Kidney glomerular epithelial cell (primary cell): ENCODE results near the gene MAD2L1.

Source experiments
- DNase-seq: peaks from one replicate; lab custom pipeline; 2025; lab: John Stamatoyannopoulos, UW

The MAD2L1 gene

DNA sequence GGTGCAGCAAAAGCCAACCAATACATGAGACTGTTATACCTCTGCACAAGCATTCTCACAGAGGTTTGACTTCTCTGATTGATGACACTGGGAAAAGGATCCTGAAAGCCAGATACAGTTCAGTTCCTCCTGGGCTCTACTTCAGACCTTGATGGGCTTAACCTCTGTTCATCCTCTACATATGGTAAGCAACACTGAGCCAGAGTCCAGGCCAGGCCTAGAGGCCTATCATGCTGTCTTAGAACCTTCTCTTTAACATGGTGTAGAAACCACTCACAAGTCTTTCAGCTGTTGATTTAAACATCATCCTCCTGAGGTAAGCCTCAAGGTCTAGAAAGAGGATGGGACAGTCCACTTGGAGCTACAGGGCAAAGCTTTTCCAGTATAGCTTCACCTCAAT lies 9.2 kb downstream of the MAD2L1 start:
- no peak for DNase-seq

DNA sequence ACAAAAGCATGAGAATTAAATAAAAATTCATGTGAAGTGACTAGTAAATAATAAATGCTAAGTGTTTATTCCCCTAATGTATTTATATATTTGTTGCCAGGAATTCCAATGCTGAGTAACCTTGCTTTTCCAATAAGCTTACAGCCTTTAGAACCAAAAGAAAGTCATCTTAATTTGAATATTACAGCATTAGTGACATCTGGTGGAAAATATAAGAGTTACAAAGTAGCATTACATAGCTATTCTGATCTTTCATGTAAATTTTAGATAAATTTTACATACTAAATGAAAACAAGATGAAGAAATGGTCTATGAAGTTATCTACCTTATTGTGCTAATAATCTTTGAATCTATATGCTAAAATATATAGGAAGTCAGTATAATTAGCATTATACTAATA lies 10.4 kb downstream of the MAD2L1 start:
- peak; percentile 9 for DNase-seq

DNA sequence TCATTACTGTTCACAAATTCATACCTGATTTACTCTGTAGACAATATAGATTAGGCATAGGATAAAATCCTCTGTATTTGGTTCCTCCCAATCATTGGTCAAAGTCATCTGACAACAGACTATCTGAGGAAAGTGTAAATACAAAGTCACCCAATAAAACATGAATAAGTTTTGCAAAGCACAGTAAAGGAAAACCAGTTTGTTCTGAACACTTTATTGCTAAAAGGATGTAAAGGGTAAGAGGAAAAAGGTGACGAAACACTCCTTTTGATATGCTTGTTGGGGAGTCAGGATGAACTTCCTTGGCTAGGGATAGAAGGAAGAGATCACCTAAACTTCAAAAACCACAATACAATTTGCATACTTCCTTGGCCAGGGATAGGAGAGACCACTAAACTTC lies 10.9 kb downstream of the MAD2L1 start:
- no peak for DNase-seq

DNA sequence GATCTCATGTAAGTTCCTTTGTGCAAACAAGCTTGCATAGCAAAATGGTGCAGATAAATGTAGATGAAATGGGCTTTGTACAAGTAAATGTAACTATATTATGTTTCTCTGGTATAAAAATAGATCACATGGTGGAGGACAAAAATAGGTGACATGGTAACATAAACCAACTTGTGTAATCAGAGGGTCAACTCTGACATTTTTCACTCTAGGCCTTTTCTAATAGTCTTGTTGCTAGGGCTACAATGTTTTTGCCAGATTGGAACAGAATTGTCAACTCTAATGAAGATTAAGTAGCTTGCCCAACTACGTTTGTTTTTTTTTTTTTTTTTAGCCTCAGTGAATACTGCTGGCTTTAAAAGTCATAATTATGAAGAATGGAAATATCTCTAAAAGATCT lies 11.5 kb downstream of the MAD2L1 start:
- DNase-seq: no peak

DNA sequence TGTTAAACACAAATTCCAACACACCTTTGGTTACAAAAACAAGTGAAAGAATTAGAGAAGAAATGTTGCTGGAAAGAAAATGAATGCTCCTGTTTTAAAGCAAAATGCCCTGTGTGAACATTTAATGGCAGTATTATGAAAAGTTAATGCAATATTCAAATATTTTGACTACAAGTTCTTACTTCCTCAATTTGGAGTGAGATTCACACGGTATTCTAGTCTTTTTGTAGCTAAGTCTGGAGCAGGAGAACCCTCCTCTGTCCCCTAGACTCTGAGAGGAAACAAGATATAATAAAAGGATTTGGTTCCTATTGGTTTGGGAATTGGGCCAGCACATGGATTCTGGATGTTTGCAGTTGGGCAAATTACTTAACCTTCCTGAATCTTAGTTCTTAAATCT lies 12.7 kb downstream of the MAD2L1 start:
- no peak for DNase-seq

DNA sequence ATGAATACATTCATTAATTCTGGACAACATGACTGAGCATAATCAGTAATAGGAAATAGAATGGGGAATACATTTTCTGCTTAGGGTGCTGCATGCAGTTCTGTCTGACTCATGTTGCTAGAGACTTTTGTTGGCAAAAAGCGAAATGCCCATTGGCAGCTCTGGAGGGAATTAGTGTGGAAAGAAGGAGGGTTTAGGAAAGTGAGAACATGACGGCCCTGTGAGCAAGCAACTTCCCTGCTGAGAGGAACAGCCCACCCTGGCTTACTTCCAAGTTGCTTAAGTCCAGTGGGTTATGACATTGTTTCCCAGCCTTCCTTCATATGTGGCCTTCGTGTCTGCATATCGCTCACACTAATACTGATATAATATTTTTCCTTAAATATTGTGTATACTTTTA lies 13.8 kb downstream of the MAD2L1 start:
- DNase-seq: no peak

DNA sequence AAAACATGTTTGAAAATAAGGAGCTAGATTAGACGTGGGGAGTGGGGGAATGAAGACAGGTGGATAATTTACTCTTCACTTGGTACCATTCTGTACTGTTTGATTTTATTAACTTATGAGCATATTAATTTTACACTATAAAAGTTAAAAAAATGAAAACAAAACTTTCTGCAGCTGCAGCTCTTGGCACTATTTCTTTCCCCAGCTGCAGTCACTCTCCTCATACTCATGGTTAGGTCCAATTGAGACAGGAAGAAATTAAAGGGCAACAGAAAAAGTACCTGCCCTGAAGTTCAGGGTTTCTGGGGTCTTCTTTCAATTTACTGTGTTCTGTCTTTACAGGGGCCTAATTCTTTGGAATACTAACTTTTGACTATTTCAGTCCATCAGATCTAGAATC lies 15.4 kb downstream of the MAD2L1 start:
- DNase-seq: no peak

DNA sequence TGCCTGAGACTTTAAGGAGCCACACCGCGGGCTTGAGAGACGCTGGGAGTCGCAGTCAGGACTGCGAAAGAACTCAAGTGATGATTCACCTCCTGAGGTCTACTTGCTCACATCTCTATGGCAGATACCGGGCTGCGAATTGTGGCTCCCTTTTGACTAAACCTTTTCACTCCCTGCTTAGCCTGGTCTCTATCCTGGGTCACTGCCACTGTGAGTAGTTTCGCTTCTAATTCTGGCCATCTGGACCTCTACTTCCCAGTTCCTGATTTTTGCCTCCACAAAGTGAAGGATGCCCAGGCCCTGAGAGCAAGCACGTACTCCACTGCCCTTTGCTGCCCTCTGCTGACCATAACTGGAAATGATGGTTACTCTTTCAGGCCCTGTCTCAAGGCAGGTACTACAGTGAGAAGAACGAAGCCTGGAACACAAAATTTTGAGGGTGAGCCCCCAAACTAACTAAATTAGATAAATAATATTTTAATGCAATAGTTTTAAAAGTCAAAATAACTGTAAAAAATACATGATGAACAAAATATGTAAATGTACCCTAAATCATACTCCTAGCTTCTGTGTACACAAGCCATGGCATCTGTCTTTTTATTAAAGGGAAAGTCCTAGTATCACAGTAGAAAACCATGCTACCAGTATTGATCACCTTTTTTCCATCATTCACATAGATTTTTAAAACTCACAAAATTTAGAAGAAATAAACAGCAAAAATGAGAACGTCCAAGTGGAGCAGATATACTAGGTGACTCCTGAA lies 16.7 kb downstream of the MAD2L1 start:
- DNase-seq: peak; percentile 75

DNA sequence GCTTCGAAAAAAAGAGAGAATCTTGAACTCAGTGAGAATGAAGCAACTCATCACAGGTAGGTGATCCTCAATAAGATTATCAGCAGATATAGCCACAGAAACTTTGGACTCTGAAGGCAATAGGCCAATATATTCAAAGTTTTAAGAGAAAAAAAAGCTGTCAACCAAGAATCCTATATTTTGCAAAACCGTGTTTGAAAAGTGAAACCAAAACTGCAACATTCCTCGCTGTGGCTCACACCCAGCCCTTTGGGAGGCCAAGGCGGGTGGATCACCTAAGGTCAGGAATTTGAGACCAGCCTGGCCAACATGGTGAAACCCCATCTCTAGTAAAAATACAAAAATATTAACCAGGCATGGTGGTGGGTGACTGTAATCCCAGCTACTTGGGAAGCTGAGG lies 22.8 kb downstream of the MAD2L1 start:
- DNase-seq: no peak

DNA sequence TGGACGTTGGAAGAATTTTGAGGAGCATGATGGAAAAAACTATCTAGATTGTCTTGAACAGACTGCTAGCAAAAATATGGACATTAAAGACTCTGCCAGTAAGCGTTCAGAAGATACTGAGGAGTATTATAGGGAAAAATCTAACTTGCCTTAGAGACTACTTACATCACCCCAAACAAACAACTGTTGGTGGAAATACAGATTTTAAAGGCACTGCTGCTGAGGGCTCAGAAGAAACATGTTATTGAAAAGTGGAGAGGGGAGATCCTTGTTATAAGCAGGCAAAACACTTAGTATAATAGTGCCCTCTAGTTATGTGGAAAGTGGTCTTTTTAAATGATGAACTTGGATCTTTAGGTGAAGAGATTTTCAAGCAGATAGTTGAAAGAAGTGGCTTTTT lies 29.2 kb downstream of the MAD2L1 start:
- no peak for DNase-seq

DNA sequence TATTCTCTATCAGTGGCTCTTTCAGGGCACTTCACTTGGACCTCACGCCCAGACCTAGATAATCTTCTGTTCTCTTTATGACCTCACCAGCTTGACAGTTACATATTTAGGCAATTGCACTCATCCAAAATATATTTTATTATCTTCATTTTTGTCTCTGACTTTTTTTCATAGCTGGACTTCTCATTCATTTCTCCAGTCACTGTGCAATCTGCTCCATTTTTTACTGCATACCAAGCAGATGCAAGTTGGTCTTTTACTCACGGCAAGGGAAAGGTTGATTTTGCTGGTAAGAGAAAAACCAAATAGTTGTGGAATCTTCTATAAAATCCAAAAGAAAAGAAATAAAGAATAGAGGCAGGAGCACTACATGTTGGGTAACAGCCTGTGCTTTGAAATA lies 31.7 kb downstream of the MAD2L1 start:
- DNase-seq: no peak

DNA sequence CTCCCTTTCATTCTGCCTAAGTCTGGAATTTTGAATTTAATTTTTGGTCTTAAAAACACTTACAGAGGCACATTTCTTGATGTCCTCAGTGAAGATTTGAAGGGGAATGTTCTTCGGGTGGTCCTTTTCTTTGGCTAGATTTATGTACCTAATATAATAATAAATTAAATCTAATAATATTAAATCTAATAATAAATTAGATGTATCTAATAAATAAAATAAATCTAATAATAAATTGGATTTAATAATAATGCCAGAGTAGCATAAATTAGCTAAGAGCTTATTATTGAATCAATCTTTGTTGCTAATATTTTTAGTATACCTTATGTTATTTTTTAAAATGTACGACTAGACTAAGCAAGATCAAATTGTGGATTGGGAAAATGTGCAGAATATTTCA lies 39.8 kb downstream of the MAD2L1 start:
- no peak for DNase-seq

DNA sequence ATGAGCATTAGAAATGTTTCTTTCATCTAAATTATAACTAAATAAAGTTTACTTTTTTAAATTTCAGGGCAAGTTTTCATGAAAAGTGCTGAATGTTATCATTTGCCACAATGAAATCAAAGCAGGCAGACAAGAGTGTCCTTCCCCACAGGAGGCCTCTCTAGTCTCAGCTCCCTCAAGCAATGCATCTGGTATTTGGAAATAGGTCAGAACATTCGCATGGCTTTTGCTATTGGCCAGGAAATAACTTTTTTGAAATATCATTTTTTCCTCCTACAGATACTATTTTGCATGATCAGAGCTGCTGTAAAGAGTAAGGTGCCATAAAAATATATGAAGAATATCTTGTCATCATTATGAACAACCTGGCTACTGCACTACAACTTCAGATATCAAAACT lies 41.1 kb downstream of the MAD2L1 start:
- no peak for DNase-seq

DNA sequence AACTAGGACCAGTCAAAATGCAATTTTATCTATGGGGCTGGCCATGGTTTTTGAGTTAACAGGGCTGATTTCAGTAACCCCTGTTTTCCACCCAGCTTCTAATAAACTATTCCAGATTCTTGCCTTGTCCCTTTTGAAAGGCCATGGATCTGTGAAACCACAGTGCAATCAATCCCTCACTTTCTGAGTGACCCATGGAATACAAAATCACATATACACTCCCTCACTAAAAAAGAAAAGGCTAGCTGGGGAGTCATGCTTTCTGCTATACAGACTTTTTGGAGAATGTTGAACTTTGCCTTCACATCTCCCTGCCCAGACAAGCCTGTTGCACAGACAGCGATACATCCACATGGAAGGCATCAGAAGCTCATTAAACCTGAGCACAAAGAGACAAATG lies 47.9 kb downstream of the MAD2L1 start:
- DNase-seq: no peak

DNA sequence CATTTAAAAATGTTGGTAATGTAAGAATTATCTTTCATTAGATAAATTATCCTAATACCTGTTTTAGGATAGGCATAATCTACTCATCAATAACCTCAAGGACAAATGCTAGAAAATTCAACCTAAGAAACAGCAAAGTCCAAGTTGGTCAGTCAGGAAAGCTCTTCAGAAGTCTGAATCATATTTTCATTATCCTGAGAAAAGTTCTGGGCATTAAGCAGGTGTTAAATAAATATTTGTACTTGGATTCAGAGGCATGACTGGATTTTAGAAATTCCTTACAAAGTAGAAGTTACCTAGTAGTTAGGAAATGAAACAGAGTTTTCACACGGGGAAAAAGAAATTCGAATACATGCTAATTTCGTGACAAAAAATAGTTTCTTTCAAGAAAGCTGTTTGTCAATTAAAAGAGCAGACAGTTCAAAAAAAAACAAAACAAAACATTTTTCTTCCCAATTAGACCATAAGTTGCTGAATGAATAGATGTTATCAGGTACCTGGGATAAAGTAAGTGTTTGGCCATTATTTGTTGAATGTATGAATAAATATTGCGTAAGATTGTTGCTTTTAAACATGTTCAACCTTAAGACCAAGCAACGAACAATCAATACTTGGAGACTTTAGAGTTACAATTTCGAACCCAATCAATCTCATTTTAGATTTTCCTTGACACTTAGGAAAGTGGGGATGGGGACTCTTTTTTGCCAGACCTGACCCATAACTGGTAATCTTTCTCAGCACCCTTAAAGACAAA lies 48.5 kb downstream of the MAD2L1 start:
- DNase-seq: no peak

DNA sequence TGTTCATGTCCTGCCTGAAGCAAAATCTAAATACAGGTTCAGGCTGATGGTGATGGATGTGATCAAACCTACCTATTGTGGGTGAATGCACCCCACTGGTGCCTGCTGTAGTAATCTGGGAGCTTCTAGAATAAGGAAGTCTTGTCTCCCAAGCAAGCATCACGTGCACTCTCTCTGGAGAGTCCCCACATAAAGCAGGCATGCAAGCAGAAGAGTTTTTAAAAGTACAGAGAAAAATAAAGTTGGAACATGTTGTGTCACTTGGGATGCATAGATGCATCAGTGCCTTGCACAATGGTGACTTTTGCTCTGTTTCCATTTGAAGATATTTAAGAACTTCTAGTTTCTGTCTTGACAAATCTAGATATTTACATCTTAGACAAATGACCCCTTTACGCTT lies 54.9 kb downstream of the MAD2L1 start:
- DNase-seq: no peak

DNA sequence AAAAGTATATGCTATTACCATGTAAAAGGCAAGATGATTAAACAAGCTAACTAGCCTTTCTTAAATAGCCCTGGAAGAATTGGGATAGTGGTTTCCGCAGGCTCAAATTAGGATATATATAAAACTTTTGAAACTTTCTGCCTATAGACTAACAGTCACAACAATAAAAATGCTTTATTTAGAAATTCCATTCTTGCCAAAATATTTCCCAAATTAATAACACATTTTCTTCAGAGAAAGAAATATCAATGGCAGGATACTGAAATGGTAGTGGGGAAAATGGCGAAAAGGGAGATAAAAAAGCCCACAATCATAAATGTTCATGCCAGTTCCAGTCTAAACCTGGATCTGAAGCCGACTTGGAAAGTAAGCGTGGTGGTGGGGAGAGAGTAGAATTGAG lies 56.0 kb downstream of the MAD2L1 start:
- no peak for DNase-seq

DNA sequence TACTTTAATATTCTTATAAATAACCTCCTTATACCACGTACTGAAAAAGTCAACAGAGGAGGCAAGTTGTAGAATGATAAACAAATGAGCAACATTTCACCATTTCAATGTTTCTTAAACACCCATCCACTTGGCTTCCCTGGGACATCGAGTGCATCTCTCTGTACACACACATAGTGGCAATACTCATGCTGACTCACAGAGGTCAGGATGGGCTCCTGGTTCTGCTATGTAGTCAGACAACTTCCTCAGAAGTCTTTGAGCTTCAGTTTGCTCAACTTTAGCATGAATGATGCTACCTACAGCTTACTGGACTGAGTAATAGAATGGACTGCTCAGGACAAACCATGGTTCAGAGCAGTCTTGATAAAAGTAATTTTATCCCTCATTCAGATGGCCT lies 56.9 kb downstream of the MAD2L1 start:
- DNase-seq: no peak

DNA sequence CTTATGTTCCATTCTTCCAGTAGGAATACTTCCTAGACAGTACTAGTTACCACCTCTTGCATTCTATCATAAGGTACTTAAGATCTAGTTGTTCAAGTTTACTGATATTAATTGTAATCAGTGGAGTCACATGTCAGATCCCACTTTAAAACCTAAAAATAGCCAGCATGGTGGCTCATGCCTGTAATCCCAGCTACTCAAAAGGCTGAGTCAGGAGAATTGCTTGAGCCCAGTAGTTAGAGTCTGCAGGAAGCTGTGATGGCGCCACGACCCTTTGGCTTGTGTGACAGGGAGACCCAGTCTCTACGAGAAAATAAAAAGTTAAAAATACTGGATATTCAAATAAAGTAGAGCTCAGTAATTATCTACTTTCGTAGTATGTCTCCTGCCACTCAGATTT lies 57.7 kb downstream of the MAD2L1 start:
- no peak for DNase-seq

DNA sequence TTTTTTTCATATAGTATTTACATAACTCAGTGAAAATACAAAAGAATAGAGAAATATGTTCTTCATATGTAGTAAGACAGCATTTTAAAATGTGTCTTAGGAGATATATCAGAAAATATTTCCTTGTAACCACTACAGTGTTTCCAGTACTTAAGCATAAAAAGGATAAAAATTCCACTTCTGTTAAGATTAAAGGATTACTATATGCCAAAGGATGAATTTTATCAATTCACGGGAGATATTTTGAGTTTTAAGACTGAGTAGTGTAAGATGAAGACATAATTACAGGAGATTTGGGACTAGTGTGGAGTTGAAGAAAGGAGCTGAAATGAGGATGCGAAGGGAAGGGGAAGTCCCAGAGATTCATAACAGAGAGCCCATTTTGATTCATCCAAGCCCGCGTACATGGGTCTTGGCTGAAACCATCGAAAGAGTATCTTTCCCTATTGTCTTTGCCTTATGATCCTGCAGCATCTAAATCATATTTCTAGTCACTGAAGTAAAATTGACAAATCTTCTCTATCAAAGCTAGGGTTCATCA lies 58.7 kb downstream of the MAD2L1 start:
- DNase-seq: no peak

DNA sequence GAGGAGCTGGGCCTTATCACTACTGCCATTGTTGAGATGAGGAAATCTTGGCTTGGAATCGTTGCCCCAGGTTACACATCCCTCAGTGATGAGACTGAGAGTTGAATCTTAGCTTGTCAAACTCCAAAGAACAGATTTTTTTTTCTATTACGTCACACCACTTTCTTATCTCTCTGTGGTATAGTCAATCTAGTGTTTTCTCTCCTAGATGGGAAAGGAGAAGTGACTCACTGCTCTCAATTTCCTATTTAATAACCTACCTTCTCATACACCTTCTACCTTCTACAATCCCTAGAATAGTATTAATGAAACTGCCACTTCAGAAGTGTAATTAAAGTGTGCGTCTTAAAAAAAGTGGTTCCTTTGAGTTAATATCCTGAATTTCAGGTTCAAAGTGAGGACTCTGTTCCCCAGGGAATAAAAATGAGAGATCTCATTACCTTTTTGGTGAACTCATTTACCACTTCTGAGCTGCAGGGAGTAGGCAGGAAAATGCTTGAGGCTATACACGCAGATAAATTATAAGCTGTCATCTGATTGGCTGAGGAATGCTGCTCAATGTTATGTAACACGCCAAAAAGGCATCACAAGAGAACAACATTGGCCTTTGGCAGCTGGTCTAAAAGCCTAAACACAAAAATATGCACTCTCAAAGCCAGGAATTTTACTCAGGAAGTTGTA lies 59.3 kb downstream of the MAD2L1 start:
- DNase-seq: no peak
